ENCODE measurements around the gene ASGR1. TPM values are rescaled to one million over a fixed set of nuclear protein-coding genes. Genes with fewer than 3 reads are reported as not detected.

The ASGR1 gene
- total RNA-seq, 3 donors from 2014 or later: 0.35 to 1.6 (median 1.2) TPM

- DNase-seq (peak in 2 of 3 donors; percentile 45 to 81), ATAC-seq (peak; percentile 24)
- peaks cover 29% of the 10 kb centered on the region for H3K4me1 ChIP-seq (ENCODE audit: low read depth)
These were observed 34.7 kb upstream of the ASGR1 start for GRCh38 chr17:7213895-7214299.

GRCh38 chr17:7211491-7212273, 32.5 kb upstream of the ASGR1 start:
- no peak for TF ChIP-seq CTCF (IDR thresholded peaks at IDR 0.05)
- no peaks in the 10 kb centered on the region for H3K9me3 ChIP-seq
- H3K36me3 ChIP-seq (ENCODE audit: low read depth): no peaks in the 10 kb centered on the region
- peak in 2 of 3 donors; percentile 25 to 44 for DNase-seq
- ATAC-seq: no peak
- intact Hi-C loops (cut with DNase I, micrococcal nuclease): no loop called here
- H3K4me1 ChIP-seq (ENCODE audit: low read depth): peaks cover 17% of the 10 kb centered on the region
- H3K4me3 ChIP-seq: no peak overlapping the region

More at GRCh38 chr17:7213895-7214299, 34.7 kb upstream of the ASGR1 start:
- intact Hi-C loops (cut with DNase I, micrococcal nuclease): no loop called here
- Histone ChIP-seq H3K36me3 (ENCODE audit: low read depth) (no peaks in the 10 kb centered on the region), H3K9me3 (no peaks in the 10 kb centered on the region), H3K4me3 (no peak overlapping the region)
- peak; percentile 11 for TF ChIP-seq CTCF (IDR thresholded peaks at IDR 0.05)

- intact Hi-C loops (cut with DNase I, micrococcal nuclease): no loop called here
- H3K9me3 ChIP-seq: no peaks in the 10 kb centered on the region
- no peak for TF ChIP-seq CTCF (IDR thresholded peaks at IDR 0.05)
- H3K36me3 ChIP-seq (ENCODE audit: low read depth): no peaks in the 10 kb centered on the region
- ATAC-seq (no peak), DNase-seq (peak in 2 of 3 donors; percentile 7 to 20)
- peaks cover 6% of the 10 kb centered on the region for H3K4me1 ChIP-seq (ENCODE audit: low read depth)
- H3K4me3 ChIP-seq: no peak overlapping the region
These were observed 29.7 kb upstream of the ASGR1 start for GRCh38 chr17:7208754-7209460.

GRCh38 chr17:7208027-7208571, 28.9 kb upstream of the ASGR1 start:
- intact Hi-C loops (cut with DNase I, micrococcal nuclease): no loop called here
- Histone ChIP-seq H3K4me3 (no peak overlapping the region), H3K4me1 (ENCODE audit: low read depth) (peaks cover 3% of the 10 kb centered on the region), H3K9me3 (no peaks in the 10 kb centered on the region), H3K36me3 (ENCODE audit: low read depth) (no peaks in the 10 kb centered on the region)
- no peak for ATAC-seq
- TF ChIP-seq CTCF (IDR thresholded peaks at IDR 0.05): no peak
- DNase-seq: peak in 2 of 3 donors; percentile 27 to 57

GRCh38 chr17:7207120-7208001, 28.2 kb upstream of the ASGR1 start:
- H3K9me3 ChIP-seq: no peaks in the 10 kb centered on the region
- TF ChIP-seq CTCF (IDR thresholded peaks at IDR 0.05): no peak
- DNase-seq: peak in 2 of 3 donors; percentile 21 to 47
- peaks cover 3% of the 10 kb centered on the region for H3K4me1 ChIP-seq (ENCODE audit: low read depth)
- no peak overlapping the region for H3K4me3 ChIP-seq
- intact Hi-C loops (cut with DNase I, micrococcal nuclease): no loop called here
- no peak for ATAC-seq
- H3K36me3 ChIP-seq (ENCODE audit: low read depth): no peaks in the 10 kb centered on the region

Measured in mucosa of descending colon (tissue), 3 donors.